HepG2 (cell line): ENCODE measurements around the gene TAF8. TPM values are rescaled to one million over a fixed set of nuclear protein-coding genes. Genes with fewer than 3 reads are reported as not detected.
A peak's percentile ranks its signal among the peaks of the same experiment; 100 is the strongest.

ENCODE experiments used
- ATAC-seq: fragments of 200-7000 bp; cut with Tn5 transposase; 3 replicates; pipeline ENCODE4 v1.9.1; 2020; ENCODE audit warnings: mild to moderate bottlenecking, moderate library complexity
- BruUV-seq: library from RNA; stranded (reverse); fragments of 400-500 nt; replicated peaks from 2 replicates; lab custom pipeline; 2021; lab: Mats Ljungman, UMichigan
- CTCF ChIA-PET: fragments of 300-600 bp; formaldehyde crosslinking; extraction: SDS; loops from one replicate; lab custom pipeline; 2021; ENCODE audit warnings: low total read pairs, inconsistent platforms, low intra/inter-chr PET ratio; lab: Yijun Ruan, JAX
- POLR2A ChIA-PET: fragments of 350-600 bp; sonication (Branson Sonifier 250); formaldehyde crosslinking; loops from one replicate; lab custom pipeline; 2020; ENCODE audit warnings: antibody characterized with exemption, inconsistent platforms; lab: Yijun Ruan, JAX
- DNase-seq: peaks from one replicate; pipeline ENCODE4 v3.0.0-alpha.2; 2015; ENCODE audit warnings: low spot score
- FAIRE-seq: peaks from 3 replicates; lab custom pipeline; 2011; peaks lifted over from hg19 to GRCh38; lab: Jason Lieb, UNC
- H2AFZ ChIP-seq: one replicate; pipeline ENCODE4 v1.6.1; 2011; ENCODE audit warnings: low read length, inconsistent platforms
- H3K27ac ChIP-seq: fragments of 300-600 bp; 3 replicates; pipeline ENCODE4 v1.8.0; 2011; ENCODE audit warnings: mixed run types, mild to moderate bottlenecking, mixed read lengths, low read length, inconsistent platforms; ENCODE audit not compliant: insufficient read depth; ENCODE audit errors: extremely low read length
- H3K27me3 ChIP-seq, 2 experiments: fragments of 200-600 bp in 1 of 2; 2 replicates in 1 of 2; 3 replicates in 1 of 2; pipeline versions ENCODE4 v1.6.0 to v1.8.0; 2011; ENCODE audit warnings: low read length in 2 of 2, mild to moderate bottlenecking in 2 of 2, moderate library complexity in 2 of 2, inconsistent platforms in 1 of 2; ENCODE audit not compliant: insufficient read depth in 2 of 2, control insufficient read depth in 1 of 2
- H3K36me3 ChIP-seq, 2 experiments: fragments of 200-600 bp in 1 of 2; replicated peaks in 1 of 2; 2 replicates in 1 of 2; 3 replicates in 1 of 2; pipeline versions ENCODE4 v1.5.1 to v1.8.0; 2011; ENCODE audit warnings: low read length in 2 of 2, inconsistent platforms in 1 of 2; ENCODE audit not compliant: insufficient read depth in 2 of 2, control insufficient read depth in 1 of 2
- H3K4me1 ChIP-seq: 2 replicates; pipeline ENCODE4 v1.5.1; 2012; ENCODE audit warnings: low read length, inconsistent platforms; ENCODE audit not compliant: insufficient read depth
- H3K4me2 ChIP-seq: 2 replicates; pipeline ENCODE4 v1.6.0; 2011; ENCODE audit warnings: low read depth, low read length, inconsistent platforms
- H3K4me3 ChIP-seq, 3 experiments: fragments of 200-600 bp in 1 of 3; sonication (generic), shearing (Covaris generic) in 1 of 3; replicated peaks in 1 of 3; 2 replicates each; pipeline ENCODE4 v1.5.1; 2011 to 2016; ENCODE audit warnings: low read length in 3 of 3, inconsistent platforms in 2 of 3, low read depth in 2 of 3, mild to moderate bottlenecking in 2 of 3, control low read depth in 1 of 3, mixed read lengths in 1 of 3; ENCODE audit not compliant: insufficient read depth in 1 of 3
- H3K79me2 ChIP-seq: one replicate; pipeline ENCODE4 v1.6.1; 2011; ENCODE audit warnings: low read length, inconsistent platforms; ENCODE audit not compliant: insufficient read depth
- H3K9ac ChIP-seq: 2 replicates; pipeline ENCODE4 v1.6.0; 2011; ENCODE audit warnings: mild to moderate bottlenecking, low read depth, low read length, inconsistent platforms; ENCODE audit not compliant: insufficient read depth
- H3K9me3 ChIP-seq: 2 replicates; pipeline ENCODE4 v1.5.1; 2012; ENCODE audit warnings: mild to moderate bottlenecking, low read length
- H4K20me1 ChIP-seq: 2 replicates; pipeline ENCODE4 v1.6.0; 2011; ENCODE audit warnings: inconsistent platforms, mild to moderate bottlenecking, low read length, moderate library complexity; ENCODE audit not compliant: insufficient read depth
- ARID4A ChIP-seq: sonication (generic); formaldehyde crosslinking; IDR thresholded peaks from 2 replicates; pipeline ENCODE4 v1.5.0; 2020; ENCODE audit warnings: mild to moderate bottlenecking, missing genetic modification reagents, borderline replicate concordance
- DNMT1 ChIP-seq: sonication (generic); formaldehyde crosslinking; IDR thresholded peaks from 2 replicates; pipeline ENCODE4 v1.5.1; 2020; ENCODE audit warnings: mild to moderate bottlenecking, missing genetic modification reagents
- WGBS: methylation state at CpG from one replicate; pipeline ENCODE4 v1.1.6; 2017; ENCODE audit warnings: low lambda C conversion rate; 5-methylcytosine and 5-hydroxymethylcytosine counted together
- in situ Hi-C: cut with HindIII; loops from 2 replicates; pipeline ENCODE4 v1.10.0; 2017; ENCODE audit warnings: low pct_unique_long_range_greater_than_20kb; ENCODE audit not compliant: extremely low pct_ligation_motif_present
- intact Hi-C: fragments of 100-400 bp; cut with micrococcal nuclease; formaldehyde crosslinking; loops from one replicate; pipeline ENCODE4 v1.10.0; 2022; ENCODE audit not compliant: unreplicated experiment
- polyA plus RNA-seq, 8 experiments: library from polyadenylated mRNA; depleted of rRNA in 3 of 8; stranded (reverse) in 7 of 8; unstranded in 1 of 8; fragments of >200 nt; fragmentation: Illumina TruSeq in 4 of 8; extraction: Trizol in 4 of 8; gene quantifications; 2 replicates each; pipeline versions ENCODE4 v1.2.1 to v1.2.3, GENCODE V29; 2011 to 2016; ENCODE audit warnings: low read depth in 4 of 8, missing spikeins in 1 of 8, mixed read lengths in 1 of 8; ENCODE audit not compliant: insufficient read depth in 1 of 8
- total RNA-seq, 5 experiments: library from RNA; depleted of rRNA; stranded (reverse); fragments of >200 nt; fragmentation: Illumina TruSeq; extraction: Trizol; gene quantifications; 2 replicates each; pipeline ENCODE4 v1.2.3, GENCODE V29; 2016; ENCODE audit warnings: low read depth in 1 of 5

TAF8 gene
- total and polyA plus RNA-seq, 2 of the 13 experiments (the other 11 are each of a cell fraction or from before 2014, with no cell fraction given): 25.2 to 25.8 TPM

DNA sequence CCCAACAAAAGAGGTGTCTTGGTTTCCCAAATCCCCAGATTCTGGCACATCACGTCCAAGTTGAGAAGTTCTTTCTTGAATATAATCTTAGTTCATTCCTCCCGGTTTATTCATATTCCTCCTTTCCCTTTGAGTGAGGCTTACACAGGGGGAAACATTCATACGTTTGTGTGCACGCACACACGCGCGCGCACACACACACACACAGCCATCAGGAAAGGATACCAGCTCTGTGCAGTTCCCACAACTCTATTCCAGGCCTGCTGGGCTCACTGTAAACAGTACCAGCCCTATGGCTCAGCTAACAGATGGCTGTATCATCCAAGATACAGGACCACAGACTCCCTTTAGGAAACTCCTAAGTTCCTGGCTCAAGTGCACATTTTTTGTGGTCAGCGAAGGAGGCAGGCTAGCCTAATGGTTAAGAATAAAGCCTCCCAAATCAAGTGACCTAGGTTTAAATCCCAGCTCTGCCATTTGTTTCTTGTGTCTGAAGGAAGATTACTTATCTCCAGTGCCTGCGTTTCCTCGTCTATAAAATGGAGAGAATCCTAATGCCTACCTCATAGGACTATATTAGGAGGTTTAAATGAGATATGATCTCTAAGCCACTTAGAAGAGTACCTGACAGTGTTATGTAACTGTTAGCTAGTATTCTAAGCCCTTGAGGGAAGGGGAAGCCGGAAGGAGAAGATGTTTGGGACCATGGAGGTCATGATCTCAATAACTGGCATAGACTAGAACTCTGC, 3.7 kb upstream of the TAF8 start:
- intact Hi-C loops: loop anchor here (10.0 kb wide), 1 partner anchor 322 kb away; no protein-coding TSS in a partner anchor

More for the DNA sequence above, 3.7 kb upstream of the TAF8 start:
- H4K20me1 ChIP-seq: no peaks in the 10 kb centered on the region
- H3K9me3 ChIP-seq: no peaks in the 10 kb centered on the region
- in situ Hi-C loops: loop anchor here (5.0 to 25.0 kb wide), 4 partner anchors 199 to 684 kb away; partner anchors contain the start of gene PRICKLE4
- H2AFZ ChIP-seq: no peak overlapping the region
- TF ChIP-seq ARID4A (CRISPR knock-in tag) (0 out of 2 replicates have a peak, but pooled peaks have one; percentile 19), DNMT1 (no peak)
- DNase-seq (no peak), FAIRE-seq (no peak), ATAC-seq (no peak)
- CTCF ChIA-PET: no interaction called here
- H3K27ac ChIP-seq: no peak overlapping the region
- H3K4me2 ChIP-seq: no peak overlapping the region
- H3K36me3 ChIP-seq: no peaks in the 10 kb centered on the region
- POLR2A ChIA-PET: interaction anchor here (1.3 to 4.9 kb wide), 2 partner anchors 126 to 259 kb away, joined by 4 to 46 read pairs; partner anchors contain the start of genes BYSL, MED20 and TOMM6
- WGBS: 76% methylated on average over 12 of the region's 12 CpGs
- BruUV-seq: no TSS peak
- H3K4me3 ChIP-seq: no peak overlapping the region
- peaks cover 3% of the 10 kb centered on the region for H3K79me2 ChIP-seq
- no peak overlapping the region for H3K9ac ChIP-seq
- H3K4me1 ChIP-seq: peaks cover 68% of the 10 kb centered on the region
- no peaks in the 10 kb centered on the region; a peak in 2 of 5 replicates for H3K27me3 ChIP-seq
